ENCODE data around the gene EDC4. TPM values are rescaled to one million over a fixed set of nuclear protein-coding genes. Genes with fewer than 3 reads are reported as not detected.

Gene EDC4
- total RNA-seq, 1 experiment from 2014 or later = 76.1 TPM

- Histone ChIP-seq H3K27ac (no peak overlapping the region), H3K4me3 (no peak overlapping the region), H3K27me3 (replicated peaks) (no peaks in the 10 kb centered on the region), H3K36me3 (peaks cover 46% of the 10 kb centered on the region), H3K9me3 (replicated peaks) (no peaks in the 10 kb centered on the region), H3K4me1 (replicated peaks) (peaks cover 7% of the 10 kb centered on the region)
- no peak for DNase-seq (ENCODE audit: low read depth in 1 of 2, low spot score in 2 of 2)
These were observed 57.9 kb downstream of the EDC4 start for GRCh38 chr16:67930678-67931211.

Other genes with a start within 250 kb of the EDC4 start
- 5.2 and 7.6 TPM in 2 replicates for gene CARMIL2, start 227.9 kb upstream of the EDC4 start, total RNA-seq (2014; rRNA removed; shearing (Covaris generic))
- gene ACD, start 212.8 kb upstream of the EDC4 start, total RNA-seq (2014; rRNA removed; shearing (Covaris generic)) = 22.6 and 33.0 TPM in 2 replicates
- 0.26 TPM in 1 of 2 replicates, not detected in the other for gene PARD6A, start 212.1 kb upstream of the EDC4 start, total RNA-seq (2014; rRNA removed; shearing (Covaris generic))
- gene ENKD1, start 206.3 kb upstream of the EDC4 start, total RNA-seq (2014; rRNA removed; shearing (Covaris generic)) = 5.1 TPM in 2 replicates
- gene C16orf86, start 206.2 kb upstream of the EDC4 start, total RNA-seq (2014; rRNA removed; shearing (Covaris generic)) = 0.32 TPM in 1 of 2 replicates, not detected in the other
- 13.5 and 19.7 TPM in 2 replicates for gene GFOD2, start 153.7 kb upstream of the EDC4 start, total RNA-seq (2014; rRNA removed; shearing (Covaris generic))
- 3.5 and 3.9 TPM in 2 replicates for gene RANBP10, start 66.5 kb upstream of the EDC4 start, total RNA-seq (2014; rRNA removed; shearing (Covaris generic))
- 0.03 and 1.00 TPM in 2 replicates for gene TSNAXIP1, start 66.2 kb upstream of the EDC4 start, total RNA-seq (2014; rRNA removed; shearing (Covaris generic))
- gene THAP11, start 30.7 kb upstream of the EDC4 start, total RNA-seq (2014; rRNA removed; shearing (Covaris generic)) = 45.2 and 50.7 TPM in 2 replicates
- gene NUTF2, start 26.1 kb upstream of the EDC4 start, total RNA-seq (2014; rRNA removed; shearing (Covaris generic)) = 39.3 and 101 TPM in 2 replicates
- 22.4 and 31.9 TPM in 2 replicates for gene CENPT, start 25.4 kb upstream of the EDC4 start, total RNA-seq (2014; rRNA removed; shearing (Covaris generic))
- gene NRN1L, start 11.8 kb downstream of the EDC4 start, total RNA-seq (2014; rRNA removed; shearing (Covaris generic)) = not detected in 2 replicates
- 6.4 and 10.6 TPM in 2 replicates for gene PSKH1, start 20.2 kb downstream of the EDC4 start, total RNA-seq (2014; rRNA removed; shearing (Covaris generic))
- gene CTRL, start 58.8 kb downstream of the EDC4 start, total RNA-seq (2014; rRNA removed; shearing (Covaris generic)) = 0.09 and 0.29 TPM in 2 replicates
- gene PSMB10, start 63.8 kb downstream of the EDC4 start, total RNA-seq (2014; rRNA removed; shearing (Covaris generic)) = 50.1 and 147 TPM in 2 replicates
- gene LCAT, start 71.1 kb downstream of the EDC4 start, total RNA-seq (2014; rRNA removed; shearing (Covaris generic)) = 5.5 and 7.2 TPM in 2 replicates
- gene SLC12A4, start 95.6 kb downstream of the EDC4 start, total RNA-seq (2014; rRNA removed; shearing (Covaris generic)) = 62.9 and 87.8 TPM in 2 replicates
- not detected in 2 replicates for gene DPEP3, start 107.4 kb downstream of the EDC4 start, total RNA-seq (2014; rRNA removed; shearing (Covaris generic))
- 0.18 TPM in 1 of 2 replicates, not detected in the other for gene DPEP2, start 126.4 kb downstream of the EDC4 start, total RNA-seq (2014; rRNA removed; shearing (Covaris generic))
- not detected in 2 replicates for gene DPEP2NB, start 142.9 kb downstream of the EDC4 start, total RNA-seq (2014; rRNA removed; shearing (Covaris generic))
- gene DDX28, start 150.2 kb downstream of the EDC4 start, total RNA-seq (2014; rRNA removed; shearing (Covaris generic)) = 13.1 and 13.2 TPM in 2 replicates
- gene DUS2, start 150.2 kb downstream of the EDC4 start, total RNA-seq (2014; rRNA removed; shearing (Covaris generic)) = 28.3 and 30.4 TPM in 2 replicates
- gene NFATC3, start 212.3 kb downstream of the EDC4 start, total RNA-seq (2014; rRNA removed; shearing (Covaris generic)) = 19.8 and 33.8 TPM in 2 replicates

Measured in SJSA1 (cell line).